ENCODE results near the gene PDE5A.

DNA sequence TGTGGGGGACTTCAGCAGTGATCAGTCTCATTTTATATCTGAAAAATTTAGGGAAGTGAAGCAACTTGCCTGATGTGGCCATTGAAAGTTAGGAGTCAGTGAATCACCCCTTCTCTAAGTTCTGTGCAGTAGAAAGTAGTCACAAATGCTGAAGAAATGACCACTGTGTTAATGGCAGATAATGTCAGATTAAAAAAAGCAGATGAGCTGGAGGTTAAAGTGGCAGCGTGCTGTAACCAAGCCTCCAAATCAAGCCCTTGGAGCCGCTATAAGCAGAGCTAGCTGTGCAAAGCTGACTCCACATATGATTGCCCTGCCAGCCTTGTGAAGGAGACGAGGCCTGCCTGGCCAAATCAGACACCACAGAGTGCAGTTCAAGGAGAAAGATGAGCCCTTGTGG lies 39.2 kb upstream of the PDE5A start:
- TF ChIP-seq POLR2AphosphoS5 (IDR thresholded peaks at IDR 0.05; ENCODE audit: low read depth, low read length) (no peak), TCF7L2 (IDR thresholded peaks at IDR 0.05; ENCODE audit: low read depth, low read length) (no peak), SIN3A (IDR thresholded peaks at IDR 0.05; ENCODE audit: borderline replicate concordance, insufficient read depth, low read depth, low read length) (no peak)
- TF ChIP-seq, protein P1, sequence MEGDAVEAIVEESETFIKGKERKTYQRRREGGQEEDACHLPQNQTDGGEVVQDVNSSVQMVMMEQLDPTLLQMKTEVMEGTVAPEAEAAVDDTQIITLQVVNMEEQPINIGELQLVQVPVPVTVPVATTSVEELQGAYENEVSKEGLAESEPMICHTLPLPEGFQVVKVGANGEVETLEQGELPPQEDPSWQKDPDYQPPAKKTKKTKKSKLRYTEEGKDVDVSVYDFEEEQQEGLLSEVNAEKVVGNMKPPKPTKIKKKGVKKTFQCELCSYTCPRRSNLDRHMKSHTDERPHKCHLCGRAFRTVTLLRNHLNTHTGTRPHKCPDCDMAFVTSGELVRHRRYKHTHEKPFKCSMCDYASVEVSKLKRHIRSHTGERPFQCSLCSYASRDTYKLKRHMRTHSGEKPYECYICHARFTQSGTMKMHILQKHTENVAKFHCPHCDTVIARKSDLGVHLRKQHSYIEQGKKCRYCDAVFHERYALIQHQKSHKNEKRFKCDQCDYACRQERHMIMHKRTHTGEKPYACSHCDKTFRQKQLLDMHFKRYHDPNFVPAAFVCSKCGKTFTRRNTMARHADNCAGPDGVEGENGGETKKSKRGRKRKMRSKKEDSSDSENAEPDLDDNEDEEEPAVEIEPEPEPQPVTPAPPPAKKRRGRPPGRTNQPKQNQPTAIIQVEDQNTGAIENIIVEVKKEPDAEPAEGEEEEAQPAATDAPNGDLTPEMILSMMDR (IDR thresholded peaks at IDR 0.05) = no peak
- TF ChIP-seq, protein P2, sequence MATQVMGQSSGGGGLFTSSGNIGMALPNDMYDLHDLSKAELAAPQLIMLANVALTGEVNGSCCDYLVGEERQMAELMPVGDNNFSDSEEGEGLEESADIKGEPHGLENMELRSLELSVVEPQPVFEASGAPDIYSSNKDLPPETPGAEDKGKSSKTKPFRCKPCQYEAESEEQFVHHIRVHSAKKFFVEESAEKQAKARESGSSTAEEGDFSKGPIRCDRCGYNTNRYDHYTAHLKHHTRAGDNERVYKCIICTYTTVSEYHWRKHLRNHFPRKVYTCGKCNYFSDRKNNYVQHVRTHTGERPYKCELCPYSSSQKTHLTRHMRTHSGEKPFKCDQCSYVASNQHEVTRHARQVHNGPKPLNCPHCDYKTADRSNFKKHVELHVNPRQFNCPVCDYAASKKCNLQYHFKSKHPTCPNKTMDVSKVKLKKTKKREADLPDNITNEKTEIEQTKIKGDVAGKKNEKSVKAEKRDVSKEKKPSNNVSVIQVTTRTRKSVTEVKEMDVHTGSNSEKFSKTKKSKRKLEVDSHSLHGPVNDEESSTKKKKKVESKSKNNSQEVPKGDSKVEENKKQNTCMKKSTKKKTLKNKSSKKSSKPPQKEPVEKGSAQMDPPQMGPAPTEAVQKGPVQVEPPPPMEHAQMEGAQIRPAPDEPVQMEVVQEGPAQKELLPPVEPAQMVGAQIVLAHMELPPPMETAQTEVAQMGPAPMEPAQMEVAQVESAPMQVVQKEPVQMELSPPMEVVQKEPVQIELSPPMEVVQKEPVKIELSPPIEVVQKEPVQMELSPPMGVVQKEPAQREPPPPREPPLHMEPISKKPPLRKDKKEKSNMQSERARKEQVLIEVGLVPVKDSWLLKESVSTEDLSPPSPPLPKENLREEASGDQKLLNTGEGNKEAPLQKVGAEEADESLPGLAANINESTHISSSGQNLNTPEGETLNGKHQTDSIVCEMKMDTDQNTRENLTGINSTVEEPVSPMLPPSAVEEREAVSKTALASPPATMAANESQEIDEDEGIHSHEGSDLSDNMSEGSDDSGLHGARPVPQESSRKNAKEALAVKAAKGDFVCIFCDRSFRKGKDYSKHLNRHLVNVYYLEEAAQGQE (IDR thresholded peaks at IDR 0.05; ENCODE audit: insufficient read depth in 1 of 2, low read depth in 2 of 2, low read length in 1 of 2) = no peak
